Measurements from ENCODE around the gene FOXD2. TPM values are rescaled to one million over a fixed set of nuclear protein-coding genes. Genes with fewer than 3 reads are reported as not detected.

The FOXD2 gene
- total RNA-seq, 1 donor from 2014 or later = 0.15 TPM

- Mint-ChIP-seq H3K27me3 (ENCODE audit: unreplicated experiment) (peaks cover 21% of the 10 kb centered on the region), H3K27ac (ENCODE audit: unreplicated experiment) (no peak overlapping the region), H3K4me1 (ENCODE audit: unreplicated experiment) (peaks cover 20% of the 10 kb centered on the region), H3K4me3 (ENCODE audit: unreplicated experiment) (no peak overlapping the region), H3K9me3 (ENCODE audit: unreplicated experiment) (no peaks in the 10 kb centered on the region), H3K36me3 (ENCODE audit: low read depth, unreplicated experiment) (no peaks in the 10 kb centered on the region)
- no peak for TF ChIP-seq CTCF (IDR thresholded peaks at IDR 0.05; ENCODE audit: unreplicated experiment)
- no peak for DNase-seq (ENCODE audit: low spot score)
Observed at GRCh38 chr1:47442202-47442601, 4.4 kb downstream of the FOXD2 start.

GRCh38 chr1:47442842-47443529 is 5.1 kb downstream of the FOXD2 start:
- no peak for DNase-seq (ENCODE audit: low spot score)
- Mint-ChIP-seq H3K27ac (ENCODE audit: unreplicated experiment) (no peak overlapping the region), H3K27me3 (ENCODE audit: unreplicated experiment) (peaks cover 21% of the 10 kb centered on the region), H3K36me3 (ENCODE audit: low read depth, unreplicated experiment) (no peaks in the 10 kb centered on the region), H3K4me3 (ENCODE audit: unreplicated experiment) (no peak overlapping the region), H3K9me3 (ENCODE audit: unreplicated experiment) (no peaks in the 10 kb centered on the region), H3K4me1 (ENCODE audit: unreplicated experiment) (peaks cover 20% of the 10 kb centered on the region)
- TF ChIP-seq CTCF (IDR thresholded peaks at IDR 0.05; ENCODE audit: unreplicated experiment) = no peak

- H3K27me3 Mint-ChIP-seq (ENCODE audit: unreplicated experiment) = peaks cover 25% of the 10 kb centered on the region
- TF ChIP-seq CTCF (IDR thresholded peaks at IDR 0.05; ENCODE audit: unreplicated experiment) = no peak
- H3K4me3 Mint-ChIP-seq (ENCODE audit: unreplicated experiment) = peak overlapping the region; percentile 19
- no peak for DNase-seq (ENCODE audit: low spot score)
- H3K4me1 Mint-ChIP-seq (ENCODE audit: unreplicated experiment) = peaks cover 20% of the 10 kb centered on the region
- no peak overlapping the region for H3K27ac Mint-ChIP-seq (ENCODE audit: unreplicated experiment)
- H3K36me3 Mint-ChIP-seq (ENCODE audit: low read depth, unreplicated experiment) = no peaks in the 10 kb centered on the region
- H3K9me3 Mint-ChIP-seq (ENCODE audit: unreplicated experiment) = no peaks in the 10 kb centered on the region
Observed at GRCh38 chr1:47443530-47444296, 5.9 kb downstream of the FOXD2 start.

- H3K27me3 Mint-ChIP-seq (ENCODE audit: unreplicated experiment) = peaks cover 28% of the 10 kb centered on the region
- peak overlapping the region; percentile 19 for H3K4me3 Mint-ChIP-seq (ENCODE audit: unreplicated experiment)
- H3K27ac Mint-ChIP-seq (ENCODE audit: unreplicated experiment) = no peak overlapping the region
- H3K4me1 Mint-ChIP-seq (ENCODE audit: unreplicated experiment) = peaks cover 20% of the 10 kb centered on the region
- TF ChIP-seq CTCF (IDR thresholded peaks at IDR 0.05; ENCODE audit: unreplicated experiment) = no peak
- no peaks in the 10 kb centered on the region for H3K36me3 Mint-ChIP-seq (ENCODE audit: low read depth, unreplicated experiment)
- no peaks in the 10 kb centered on the region for H3K9me3 Mint-ChIP-seq (ENCODE audit: unreplicated experiment)
- no peak for DNase-seq (ENCODE audit: low spot score)
Observed at GRCh38 chr1:47444297-47444561, 6.4 kb downstream of the FOXD2 start.
